Bronchial epithelial cell (primary cell): ENCODE data around the gene SLC39A11. TPM values are rescaled to one million over a fixed set of nuclear protein-coding genes. Genes with fewer than 3 reads are reported as not detected.
A peak's percentile ranks its signal among the peaks of the same experiment; 100 is the strongest.

ENCODE experiments used
- DNase-seq: peaks from one replicate; pipeline ENCODE4 v3.0.0-alpha.2; 2010; ENCODE audit warnings: low read depth
- FAIRE-seq: peaks from 2 replicates; lab custom pipeline; 2011; peaks lifted over from hg19 to GRCh38; lab: Jason Lieb, UNC
- H3K27me3 ChIP-seq: 2 replicates; pipeline ENCODE4 v1.5.1; 2011; ENCODE audit warnings: low read length; ENCODE audit not compliant: control insufficient read depth, insufficient read depth
- H3K36me3 ChIP-seq: 2 replicates; pipeline ENCODE4 v1.5.1; 2011; ENCODE audit warnings: low read length; ENCODE audit not compliant: control insufficient read depth, insufficient read depth
- H3K4me3 ChIP-seq: 2 replicates; pipeline ENCODE4 v1.5.1; 2011; ENCODE audit warnings: mild to moderate bottlenecking, low read depth, low read length, control low read depth
- total RNA-seq: library from RNA; depleted of rRNA; stranded (reverse); fragments of >200 nt; gene quantifications from 2 replicates; pipeline ENCODE4 v1.2.1, GENCODE V29; 2014
- TF ChIP-seq, protein P1 (sequence below): IDR thresholded peaks from 2 replicates; pipeline ENCODE4 v1.5.1; 2011; ENCODE audit warnings: mild to moderate bottlenecking, moderate library complexity, low read length, control low read depth, inconsistent platforms; ENCODE audit not compliant: insufficient read depth, severe bottlenecking

SLC39A11 gene
- total RNA-seq, 1 donor from 2014 or later, result 23.4 TPM

DNA sequence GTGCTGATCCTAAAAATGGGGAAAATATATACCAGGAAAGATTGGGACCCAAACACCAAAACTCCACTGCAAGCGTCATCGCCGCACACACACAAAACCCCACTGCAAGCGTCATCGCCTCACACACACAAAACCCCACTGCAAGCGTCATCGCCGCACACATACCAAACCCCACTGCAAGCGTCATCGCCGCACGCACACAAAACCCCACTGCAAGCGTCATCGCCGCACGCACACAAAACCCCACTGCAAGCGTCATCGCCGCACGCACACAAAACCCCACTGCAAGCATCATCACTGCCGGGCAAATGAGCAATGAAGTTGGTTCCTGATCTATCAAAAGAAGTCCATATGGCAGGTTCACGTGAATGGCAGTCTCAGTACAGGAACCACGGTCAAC lies 144.4 kb downstream of the SLC39A11 start:
- TF ChIP-seq, protein P1, sequence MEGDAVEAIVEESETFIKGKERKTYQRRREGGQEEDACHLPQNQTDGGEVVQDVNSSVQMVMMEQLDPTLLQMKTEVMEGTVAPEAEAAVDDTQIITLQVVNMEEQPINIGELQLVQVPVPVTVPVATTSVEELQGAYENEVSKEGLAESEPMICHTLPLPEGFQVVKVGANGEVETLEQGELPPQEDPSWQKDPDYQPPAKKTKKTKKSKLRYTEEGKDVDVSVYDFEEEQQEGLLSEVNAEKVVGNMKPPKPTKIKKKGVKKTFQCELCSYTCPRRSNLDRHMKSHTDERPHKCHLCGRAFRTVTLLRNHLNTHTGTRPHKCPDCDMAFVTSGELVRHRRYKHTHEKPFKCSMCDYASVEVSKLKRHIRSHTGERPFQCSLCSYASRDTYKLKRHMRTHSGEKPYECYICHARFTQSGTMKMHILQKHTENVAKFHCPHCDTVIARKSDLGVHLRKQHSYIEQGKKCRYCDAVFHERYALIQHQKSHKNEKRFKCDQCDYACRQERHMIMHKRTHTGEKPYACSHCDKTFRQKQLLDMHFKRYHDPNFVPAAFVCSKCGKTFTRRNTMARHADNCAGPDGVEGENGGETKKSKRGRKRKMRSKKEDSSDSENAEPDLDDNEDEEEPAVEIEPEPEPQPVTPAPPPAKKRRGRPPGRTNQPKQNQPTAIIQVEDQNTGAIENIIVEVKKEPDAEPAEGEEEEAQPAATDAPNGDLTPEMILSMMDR, result no peak
- FAIRE-seq, result no peak

DNA sequence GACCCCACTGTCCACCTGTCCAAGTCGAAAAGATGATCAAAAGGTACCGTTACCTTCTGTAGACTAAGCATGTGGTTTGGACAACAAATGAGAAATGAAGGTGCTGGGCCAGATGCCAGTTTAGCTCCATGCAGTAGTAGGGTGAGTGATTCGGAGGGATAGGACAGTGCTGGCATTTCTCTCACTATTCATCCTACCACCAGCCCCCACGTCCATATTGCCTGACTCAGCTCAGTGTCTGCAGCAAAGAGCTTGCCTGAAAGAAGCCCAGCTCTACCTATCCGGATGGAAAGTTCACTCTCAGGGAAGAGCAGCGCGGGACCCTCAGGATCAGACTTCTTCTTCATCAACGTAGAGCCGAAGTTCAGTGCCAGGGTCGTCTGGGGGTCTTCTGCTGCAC lies 145.0 kb downstream of the SLC39A11 start:
- TF ChIP-seq, protein P1, result no peak
- Histone ChIP-seq H3K4me3 (no peak overlapping the region), H3K27me3 (no peaks in the 10 kb centered on the region), H3K36me3 (no peaks in the 10 kb centered on the region)
- FAIRE-seq, result peak; percentile 47
- DNase-seq, result no peak

More for the DNA sequence above, 144.4 kb downstream of the SLC39A11 start:
- no peaks in the 10 kb centered on the region for H3K27me3 ChIP-seq
- no peak overlapping the region for H3K4me3 ChIP-seq
- no peaks in the 10 kb centered on the region for H3K36me3 ChIP-seq
- no peak for DNase-seq

DNA sequence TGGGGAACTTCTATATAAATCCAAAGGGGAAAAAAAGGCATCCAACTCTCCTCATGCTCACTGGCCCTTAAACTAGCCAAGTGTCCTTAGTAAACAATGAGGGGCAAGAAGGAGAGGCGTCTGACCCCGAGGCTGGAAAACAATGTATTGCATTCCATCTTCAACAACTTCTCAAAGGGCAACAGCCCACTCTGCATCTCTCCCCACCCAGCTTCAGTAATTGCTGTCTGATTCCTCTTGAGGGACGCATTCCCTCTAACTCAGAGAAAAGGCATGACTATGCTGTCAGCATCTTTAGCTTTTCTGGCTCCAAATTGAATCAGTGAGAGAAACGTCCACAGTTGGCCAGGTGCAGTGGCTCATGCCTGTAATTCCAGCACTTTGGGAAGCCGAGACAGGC lies 145.8 kb downstream of the SLC39A11 start:
- FAIRE-seq (peak; percentile 13), DNase-seq (no peak)
- TF ChIP-seq, protein P1, result no peak

DNA sequence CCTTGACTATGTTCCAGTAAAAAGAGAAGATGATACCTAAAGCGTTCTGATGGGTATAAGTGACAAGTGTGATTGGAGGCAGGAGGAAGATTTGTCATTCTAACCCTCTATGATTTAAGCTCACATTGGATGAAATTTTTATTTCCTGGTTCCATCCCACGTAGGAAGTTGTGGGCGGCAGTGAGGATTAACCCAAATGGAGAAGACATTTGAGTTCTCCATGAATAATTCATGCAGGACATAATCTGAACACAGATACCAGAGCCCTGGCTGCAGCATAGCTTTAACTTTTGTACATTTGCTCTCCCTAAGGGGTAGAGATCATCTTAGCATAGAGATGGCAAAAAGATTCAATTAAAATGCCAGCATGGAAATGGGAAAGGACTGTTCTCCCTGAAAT lies 146.3 kb downstream of the SLC39A11 start:
- TF ChIP-seq, protein P1, result no peak
- H3K27me3 ChIP-seq, result no peaks in the 10 kb centered on the region
- no peak for DNase-seq
- H3K4me3 ChIP-seq, result no peak overlapping the region
- peak; percentile 32 for FAIRE-seq
- no peaks in the 10 kb centered on the region for H3K36me3 ChIP-seq

More for the DNA sequence above, 145.8 kb downstream of the SLC39A11 start:
- H3K36me3 ChIP-seq, result no peaks in the 10 kb centered on the region
- no peaks in the 10 kb centered on the region for H3K27me3 ChIP-seq
- no peak overlapping the region for H3K4me3 ChIP-seq

DNA sequence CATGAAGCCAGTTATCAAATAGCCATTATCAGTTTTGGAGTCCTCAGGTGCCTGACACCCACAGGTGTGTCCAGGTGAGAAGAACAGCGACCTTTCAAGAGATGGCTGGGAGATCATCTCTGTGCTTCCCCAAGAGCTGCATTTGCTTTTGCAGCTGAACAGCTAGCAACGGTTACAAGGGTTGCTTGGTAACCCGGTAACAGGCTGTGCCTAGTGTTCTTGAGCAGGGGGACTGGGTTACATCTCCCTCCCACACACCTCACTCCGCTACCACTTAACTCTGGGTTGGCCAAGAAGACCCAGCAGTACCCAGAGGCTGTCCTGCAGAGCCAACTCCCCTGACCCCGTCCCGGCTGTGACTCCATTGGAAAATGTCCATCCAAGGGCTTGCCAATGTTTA lies 147.0 kb downstream of the SLC39A11 start:
- Histone ChIP-seq H3K36me3 (no peaks in the 10 kb centered on the region), H3K27me3 (no peaks in the 10 kb centered on the region), H3K4me3 (no peak overlapping the region)
- DNase-seq (no peak), FAIRE-seq (no peak)
- TF ChIP-seq, protein P1, result no peak
